ENCODE results near the gene CERS5. TPM values are rescaled to one million over a fixed set of nuclear protein-coding genes. Genes with fewer than 3 reads are reported as not detected.
A peak's percentile ranks its signal among the peaks of the same experiment; 100 is the strongest.

The CERS5 gene
- polyA plus RNA-seq, 1 of the 3 experiments (the other 2 are of a cell fraction): 56.9 TPM

- TF ChIP-seq USF1 (IDR thresholded peaks at IDR 0.05; ENCODE audit: borderline replicate concordance, low read depth) (peak; percentile 89), CHD2 (IDR thresholded peaks at IDR 0.05; ENCODE audit: low read length, partially characterized antibody) (peak; percentile 36), EP300 (IDR thresholded peaks at IDR 0.05; ENCODE audit: borderline replicate concordance in 1 of 2, low read depth in 1 of 2, low read length in 1 of 2) (no peak), MXI1 (IDR thresholded peaks at IDR 0.05; ENCODE audit: low read depth, low read length) (peak; percentile 99), POLR2AphosphoS5 (IDR thresholded peaks at IDR 0.05; ENCODE audit: low read depth, low read length) (peak; percentile 92), SMC3 (IDR thresholded peaks at IDR 0.05; ENCODE audit: low read depth, low read length) (peak; percentile 42; the same call in 1 of the 2 replicates), RXRA (IDR thresholded peaks at IDR 0.05; ENCODE audit: borderline replicate concordance, low read depth) (no peak), GATA2 (CRISPR knock-in tag; IDR thresholded peaks at IDR 0.05) (no peak), NRF1 (IDR thresholded peaks at IDR 0.05; ENCODE audit: low read depth, low read length) (peak; percentile 85), SIN3A (IDR thresholded peaks at IDR 0.05; ENCODE audit: borderline replicate concordance, low read depth, low read length) (0 out of 2 replicates have a peak, but pooled peaks have one; percentile 59), EZH2phosphoT487 (IDR thresholded peaks at IDR 0.05; ENCODE audit: borderline replicate concordance, low read depth) (no peak), MEF2A (IDR thresholded peaks at IDR 0.05; ENCODE audit: borderline replicate concordance, low read depth) (no peak), NFIC (IDR thresholded peaks at IDR 0.05; ENCODE audit: borderline replicate concordance) (no peak), GABPA (IDR thresholded peaks at IDR 0.05; ENCODE audit: low read depth) (peak; percentile 88)
These were observed 55.3 kb downstream of the CERS5 start, which contains the start of gene COX14 (continued) for GRCh38 chr12:50111693-50112455.

GRCh38 chr12:50111395-50111692, 55.8 kb downstream of the CERS5 start:
- POLR2A ChIA-PET: interaction anchor here (0.5 to 3.4 kb wide), 11 partner anchors 8 to 242 kb away, joined by 3 to 27 read pairs (median 4); partner anchors contain the start of genes CERS5, GPD1 and SMARCD1
- H3K27ac ChIP-seq (ENCODE audit: low read depth in 2 of 2, low read length in 1 of 2): peak overlapping the region in 1 of 2 experiments; percentile 63; a peak in 2 of 4 replicates
- H3K9ac ChIP-seq: no peak overlapping the region
- TF ChIP-seq JUND (IDR thresholded peaks at IDR 0.05) (no peak), FOSL2 (IDR thresholded peaks at IDR 0.05; ENCODE audit: borderline replicate concordance, low read depth) (no peak), NRF1 (IDR thresholded peaks at IDR 0.05; ENCODE audit: low read depth, low read length) (no peak), YY1 (IDR thresholded peaks at IDR 0.05; ENCODE audit: low read depth) (no peak), ELF1 (IDR thresholded peaks at IDR 0.05) (no peak), REST (IDR thresholded peaks at IDR 0.05; ENCODE audit: low read depth, low read length) (no peak), RFX5 (IDR thresholded peaks at IDR 0.05; ENCODE audit: low read length) (no peak), CHD2 (IDR thresholded peaks at IDR 0.05; ENCODE audit: low read length, partially characterized antibody) (no peak), EP300 (IDR thresholded peaks at IDR 0.05; ENCODE audit: borderline replicate concordance in 1 of 2, low read depth in 1 of 2, low read length in 1 of 2) (no peak), POLR2AphosphoS5 (IDR thresholded peaks at IDR 0.05; ENCODE audit: low read depth, low read length) (no peak), TCF12 (IDR thresholded peaks at IDR 0.05) (no peak), GABPA (IDR thresholded peaks at IDR 0.05; ENCODE audit: low read depth) (no peak), SIN3A (IDR thresholded peaks at IDR 0.05; ENCODE audit: borderline replicate concordance, low read depth, low read length) (no peak), FOXJ3 (CRISPR knock-in tag; IDR thresholded peaks at IDR 0.05) (no peak), RAD21 (IDR thresholded peaks at IDR 0.05; ENCODE audit: low read length) (no peak)
- peaks cover 12 to 18% of the 10 kb centered on the region in 2 experiments; a peak in 2 of 4 replicates for H3K4me1 ChIP-seq (ENCODE audit: control insufficient read depth in 1 of 2, insufficient read depth in 2 of 2, low read depth in 1 of 2, low read length in 1 of 2)
- H4K20me1 ChIP-seq (ENCODE audit: insufficient read depth): peaks cover 9% of the 10 kb centered on the region; the same call in 1 of the 2 replicates
- H2AFZ ChIP-seq (ENCODE audit: low read depth): peak overlapping the region; percentile 75; the same call in 1 of the 2 replicates
- peak overlapping the region; percentile 25 to 59; a peak in 3 of 4 replicates for H3K4me3 ChIP-seq (ENCODE audit: low read depth in 2 of 2, low read length in 1 of 2)
- peaks cover 15% of the 10 kb centered on the region for H3F3A ChIP-seq (replicated peaks; ENCODE audit: insufficient read depth)
- no peaks in the 10 kb centered on the region for H3K9me2 ChIP-seq
- H3K9me3 ChIP-seq: no peaks in the 10 kb centered on the region
- no peaks in the 10 kb centered on the region for H3K27me3 ChIP-seq (ENCODE audit: insufficient read depth)
- 21% methylated on average over 18 of the region's 19 CpGs for WGBS (ENCODE audit: low lambda C conversion rate)
- peaks cover 0 to 9% of the 10 kb centered on the region in 2 experiments for H3K36me3 ChIP-seq (replicated peaks in 1 of 2; ENCODE audit: control insufficient read depth in 1 of 2, insufficient read depth in 2 of 2, low read length in 1 of 2)
- H3K4me2 ChIP-seq: peak overlapping the region; percentile 68; the same call in 1 of the 2 replicates
- DNase-seq: no peak
- CTCF ChIA-PET: interaction anchor here (0.6 to 5.5 kb wide), 48 partner anchors 13 to 370 kb away, joined by 3 to 96 read pairs (median 5); partner anchors contain the start of genes AQP5, CERS5, GPD1 and SMARCD1
- peaks cover 37% of the 10 kb centered on the region for H3K79me2 ChIP-seq (ENCODE audit: insufficient read depth)
